GM12878 (cell line): ENCODE measurements around the gene SCARB1.

Experiments used
- BRCA1 ChIP-seq: IDR thresholded peaks from 2 replicates; pipeline ENCODE4 v1.6.1; 2011; ENCODE audit warnings: low read depth, low read length, improper control_type of control experiment
- CTCF ChIP-seq, 3 experiments: IDR thresholded peaks in 2 of 3; conservative IDR thresholded peaks in 1 of 3; 2 replicates each; pipeline ENCODE4 v1.5.1; 2011; ENCODE audit warnings: low read depth in 3 of 3, low read length in 3 of 3, mild to moderate bottlenecking in 3 of 3, control low read depth in 2 of 3, moderate library complexity in 2 of 3, inconsistent platforms in 1 of 3, mixed read lengths in 1 of 3; ENCODE audit not compliant: control insufficient read depth in 2 of 3, insufficient read depth in 1 of 3; ENCODE audit errors: extremely low read depth in 1 of 3
- EP300 ChIP-seq, 2 experiments: fragments of 150-350 bp in 1 of 2; IDR thresholded peaks; 2 replicates each; pipeline ENCODE4 v1.6.1; 2011 to 2012; ENCODE audit warnings: low read depth in 2 of 2, low read length in 2 of 2, borderline replicate concordance in 1 of 2, improper control_type of control experiment in 1 of 2, inconsistent platforms in 1 of 2; ENCODE audit not compliant: control insufficient read depth in 1 of 2
- HDAC2 ChIP-seq: fragments of 200-600 bp; sonication (generic); IDR thresholded peaks from 2 replicates; pipeline ENCODE4 v1.6.1; 2017
- JUND ChIP-seq: IDR thresholded peaks from 2 replicates; pipeline ENCODE4 v1.6.1; 2012; ENCODE audit warnings: low read depth, mild to moderate bottlenecking, low read length, improper control_type of control experiment, moderate library complexity
- MXI1 ChIP-seq: fragments of 150-350 bp; IDR thresholded peaks from 2 replicates; pipeline ENCODE4 v1.6.1; 2011; ENCODE audit warnings: low read depth, mild to moderate bottlenecking, inconsistent platforms, low read length, improper control_type of control experiment
- POLR2AphosphoS5 ChIP-seq: IDR thresholded peaks from 2 replicates; pipeline ENCODE4 v1.6.1; 2011; ENCODE audit warnings: mild to moderate bottlenecking, low read length, inconsistent platforms
- RFX5 ChIP-seq: IDR thresholded peaks from 2 replicates; pipeline ENCODE4 v1.6.1; 2011; ENCODE audit warnings: low read depth, low read length, improper control_type of control experiment
- TF ChIP-seq, protein P1 (sequence below): IDR thresholded peaks from 2 replicates; pipeline ENCODE4 v1.6.1; 2012; ENCODE audit warnings: low read depth, low read length, improper control_type of control experiment
- TF ChIP-seq, protein P2 (sequence below): fragments of 450-650 bp; IDR thresholded peaks from 2 replicates; pipeline ENCODE4 v1.6.1; 2017; ENCODE audit warnings: mild to moderate bottlenecking
- TF ChIP-seq, protein P3 (sequence below): fragments of 450-650 bp; IDR thresholded peaks from 2 replicates; pipeline ENCODE4 v1.6.1; 2018; ENCODE audit warnings: borderline replicate concordance, mild to moderate bottlenecking; ENCODE audit not compliant: partially characterized antibody

GRCh38 chr12:124809878-124810277, 53.8 kb downstream of the SCARB1 start:
- TF ChIP-seq EP300 (IDR thresholded peaks at IDR 0.05; ENCODE audit: borderline replicate concordance in 1 of 2, control insufficient read depth in 1 of 2, low read depth in 2 of 2, low read length in 2 of 2) (no peak), POLR2AphosphoS5 (no peak), JUND (no peak), CTCF (IDR thresholded peaks at IDR 0.05 in 2 of 3, conservative IDR thresholded peaks at IDR 0.05 in 1 of 3; ENCODE audit: control insufficient read depth in 2 of 3, extremely low read depth in 1 of 3, insufficient read depth in 1 of 3, low read depth in 3 of 3, low read length in 3 of 3) (no peak), RFX5 (no peak), BRCA1 (no peak), HDAC2 (no peak), MXI1 (no peak)
- TF ChIP-seq, protein P1, sequence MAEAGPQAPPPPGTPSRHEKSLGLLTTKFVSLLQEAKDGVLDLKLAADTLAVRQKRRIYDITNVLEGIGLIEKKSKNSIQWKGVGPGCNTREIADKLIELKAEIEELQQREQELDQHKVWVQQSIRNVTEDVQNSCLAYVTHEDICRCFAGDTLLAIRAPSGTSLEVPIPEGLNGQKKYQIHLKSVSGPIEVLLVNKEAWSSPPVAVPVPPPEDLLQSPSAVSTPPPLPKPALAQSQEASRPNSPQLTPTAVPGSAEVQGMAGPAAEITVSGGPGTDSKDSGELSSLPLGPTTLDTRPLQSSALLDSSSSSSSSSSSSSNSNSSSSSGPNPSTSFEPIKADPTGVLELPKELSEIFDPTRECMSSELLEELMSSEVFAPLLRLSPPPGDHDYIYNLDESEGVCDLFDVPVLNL = no peak
- TF ChIP-seq, protein P2, sequence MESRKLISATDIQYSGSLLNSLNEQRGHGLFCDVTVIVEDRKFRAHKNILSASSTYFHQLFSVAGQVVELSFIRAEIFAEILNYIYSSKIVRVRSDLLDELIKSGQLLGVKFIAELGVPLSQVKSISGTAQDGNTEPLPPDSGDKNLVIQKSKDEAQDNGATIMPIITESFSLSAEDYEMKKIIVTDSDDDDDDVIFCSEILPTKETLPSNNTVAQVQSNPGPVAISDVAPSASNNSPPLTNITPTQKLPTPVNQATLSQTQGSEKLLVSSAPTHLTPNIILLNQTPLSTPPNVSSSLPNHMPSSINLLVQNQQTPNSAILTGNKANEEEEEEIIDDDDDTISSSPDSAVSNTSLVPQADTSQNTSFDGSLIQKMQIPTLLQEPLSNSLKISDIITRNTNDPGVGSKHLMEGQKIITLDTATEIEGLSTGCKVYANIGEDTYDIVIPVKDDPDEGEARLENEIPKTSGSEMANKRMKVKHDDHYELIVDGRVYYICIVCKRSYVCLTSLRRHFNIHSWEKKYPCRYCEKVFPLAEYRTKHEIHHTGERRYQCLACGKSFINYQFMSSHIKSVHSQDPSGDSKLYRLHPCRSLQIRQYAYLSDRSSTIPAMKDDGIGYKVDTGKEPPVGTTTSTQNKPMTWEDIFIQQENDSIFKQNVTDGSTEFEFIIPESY = no peak
- TF ChIP-seq, protein P3, sequence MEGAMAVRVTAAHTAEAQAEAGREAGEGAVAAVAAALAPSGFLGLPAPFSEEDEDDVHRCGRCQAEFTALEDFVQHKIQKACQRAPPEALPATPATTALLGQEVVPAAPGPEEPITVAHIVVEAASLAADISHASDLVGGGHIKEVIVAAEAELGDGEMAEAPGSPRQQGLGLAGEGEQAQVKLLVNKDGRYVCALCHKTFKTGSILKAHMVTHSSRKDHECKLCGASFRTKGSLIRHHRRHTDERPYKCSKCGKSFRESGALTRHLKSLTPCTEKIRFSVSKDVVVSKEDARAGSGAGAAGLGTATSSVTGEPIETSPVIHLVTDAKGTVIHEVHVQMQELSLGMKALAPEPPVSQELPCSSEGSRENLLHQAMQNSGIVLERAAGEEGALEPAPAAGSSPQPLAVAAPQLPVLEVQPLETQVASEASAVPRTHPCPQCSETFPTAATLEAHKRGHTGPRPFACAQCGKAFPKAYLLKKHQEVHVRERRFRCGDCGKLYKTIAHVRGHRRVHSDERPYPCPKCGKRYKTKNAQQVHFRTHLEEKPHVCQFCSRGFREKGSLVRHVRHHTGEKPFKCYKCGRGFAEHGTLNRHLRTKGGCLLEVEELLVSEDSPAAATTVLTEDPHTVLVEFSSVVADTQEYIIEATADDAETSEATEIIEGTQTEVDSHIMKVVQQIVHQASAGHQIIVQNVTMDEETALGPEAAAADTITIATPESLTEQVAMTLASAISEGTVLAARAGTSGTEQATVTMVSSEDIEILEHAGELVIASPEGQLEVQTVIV = no peak
